SH-SY5Y (cell line): ENCODE data around the gene DMWD.

Experiments used
- GATA2 ChIP-seq: IDR thresholded peaks from 2 replicates; pipeline ENCODE4 v1.6.1; 2011; ENCODE audit warnings: mild to moderate bottlenecking, low read depth, low read length
- GATA3 ChIP-seq: IDR thresholded peaks from 2 replicates; pipeline ENCODE4 v1.6.1; 2011; ENCODE audit warnings: low read depth, mild to moderate bottlenecking, low read length, moderate library complexity

DNA sequence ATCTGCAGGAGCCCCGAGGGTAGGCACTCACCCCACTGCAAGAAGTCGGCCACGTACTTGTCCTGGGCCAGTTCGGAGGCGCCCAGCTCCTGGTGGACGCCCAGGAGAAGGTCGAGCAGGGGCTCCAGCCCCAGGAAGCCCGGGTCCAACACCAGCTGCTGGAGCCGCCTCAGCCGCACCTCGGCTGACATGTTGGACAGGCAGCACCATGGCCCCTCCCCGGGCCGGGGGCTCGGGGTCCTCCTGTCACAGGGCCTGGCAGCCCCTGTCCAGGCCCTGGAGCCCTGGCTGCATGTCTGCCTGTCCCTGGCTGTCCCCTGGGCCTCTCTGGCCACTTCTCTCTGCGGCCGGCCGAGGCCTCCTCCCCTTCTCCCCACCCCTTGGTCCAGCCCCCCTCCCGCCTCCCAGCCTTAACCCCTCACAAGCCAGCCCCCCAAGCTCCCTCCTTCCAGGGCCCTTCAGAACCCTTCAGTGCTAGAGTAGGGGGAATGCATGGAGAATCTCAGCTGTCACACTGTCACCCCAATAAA, 10.4 kb downstream of the DMWD start, which contains the start of gene DMPK:
- TF ChIP-seq GATA2, result no peak
- TF ChIP-seq GATA3, result no peak
